Immature natural killer cell (primary cell): ENCODE data around the gene ARL2. TPM values are rescaled to one million over a fixed set of nuclear protein-coding genes. Genes with fewer than 3 reads are reported as not detected.
"Not testable (repeated sequence)": the region's sequence is repeated elsewhere in the genome, so short reads cannot be mapped to it uniquely, and the experiment has no call there.

Experiments
- DNase-seq, 3 donors: peaks; one replicate each; pipeline ENCODE4 v3.0.0; 2022; ENCODE audit warnings: mixed read lengths in 1 of 3
- H3K27ac Mint-ChIP-seq, 6 donors: one replicate each; pipeline ENCODE4 v1.8.0; 2020; ENCODE audit warnings: mixed read lengths in 6 of 6, mild to moderate bottlenecking in 5 of 6, inconsistent platforms in 4 of 6, moderate library complexity in 3 of 6
- H3K27me3 Mint-ChIP-seq, 3 donors: one replicate each; pipeline ENCODE4 v1.8.0; 2020 to 2021; ENCODE audit warnings: low read depth in 3 of 3, mild to moderate bottlenecking in 3 of 3, mixed read lengths in 3 of 3, moderate library complexity in 3 of 3, inconsistent platforms in 1 of 3
- H3K36me3 Mint-ChIP-seq, 3 donors: one replicate each; pipeline ENCODE4 v1.8.0; 2020; ENCODE audit warnings: mixed read lengths in 3 of 3, inconsistent platforms in 2 of 3, mild to moderate bottlenecking in 2 of 3
- H3K4me1 Mint-ChIP-seq, 2 donors: one replicate each; pipeline ENCODE4 v1.8.0; 2020; ENCODE audit warnings: inconsistent platforms in 2 of 2, mild to moderate bottlenecking in 2 of 2, mixed read lengths in 2 of 2, moderate library complexity in 1 of 2
- H3K4me3 Mint-ChIP-seq, 5 donors: one replicate each; pipeline ENCODE4 v1.8.0; 2020; ENCODE audit warnings: mild to moderate bottlenecking in 5 of 5, mixed read lengths in 5 of 5, inconsistent platforms in 3 of 5, moderate library complexity in 3 of 5
- H3K9me3 Mint-ChIP-seq, 6 donors: one replicate each; pipeline ENCODE4 v1.8.0; 2020; ENCODE audit warnings: mild to moderate bottlenecking in 6 of 6, mixed read lengths in 6 of 6, inconsistent platforms in 4 of 6, moderate library complexity in 3 of 6
- polyA plus RNA-seq, 3 donors: library from polyadenylated mRNA; unstranded; fragments of 300-500 nt; fragmentation: Illumina TruSeq; gene quantifications; one replicate each; pipeline ENCODE4 v1.2.3, GENCODE V29; 2021

Gene ARL2
- polyA plus RNA-seq, 3 donors from 2014 or later, result 79.1 to 101 (median 80.1) TPM

DNA sequence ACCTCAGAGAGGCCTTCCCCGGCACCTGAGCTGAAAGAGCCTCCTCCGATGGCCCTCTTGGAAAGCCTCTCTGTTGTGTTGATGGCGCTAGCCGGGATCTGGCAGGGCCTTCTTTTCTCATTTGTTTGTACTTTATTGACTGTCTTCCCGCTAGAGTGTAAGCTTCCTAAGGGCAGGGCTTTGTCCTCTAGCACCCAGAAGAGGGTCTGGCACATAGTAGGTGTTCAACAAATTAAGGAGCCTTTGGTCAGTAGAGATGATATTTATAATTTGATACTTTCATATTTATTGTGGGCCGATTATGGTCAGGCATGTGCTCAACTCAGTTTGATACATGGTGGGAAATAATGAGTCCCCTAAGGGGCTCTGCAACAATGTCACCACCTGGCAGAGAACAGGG, 4.0 kb downstream of the ARL2 start:
- no peaks in the 10 kb centered on the region for H3K9me3 Mint-ChIP-seq
- H3K4me1 Mint-ChIP-seq, result peaks cover 23 to 24% of the 10 kb centered on the region in 2 donors
- H3K27me3 Mint-ChIP-seq, result peaks cover 2 to 7% (median 4%) of the 10 kb centered on the region in 3 donors
- no peak overlapping the region for H3K4me3 Mint-ChIP-seq
- H3K36me3 Mint-ChIP-seq, result peaks cover 3 to 10% (median 10%) of the 10 kb centered on the region in 3 donors
- no peak for DNase-seq
- H3K27ac Mint-ChIP-seq, result no peak overlapping the region

DNA sequence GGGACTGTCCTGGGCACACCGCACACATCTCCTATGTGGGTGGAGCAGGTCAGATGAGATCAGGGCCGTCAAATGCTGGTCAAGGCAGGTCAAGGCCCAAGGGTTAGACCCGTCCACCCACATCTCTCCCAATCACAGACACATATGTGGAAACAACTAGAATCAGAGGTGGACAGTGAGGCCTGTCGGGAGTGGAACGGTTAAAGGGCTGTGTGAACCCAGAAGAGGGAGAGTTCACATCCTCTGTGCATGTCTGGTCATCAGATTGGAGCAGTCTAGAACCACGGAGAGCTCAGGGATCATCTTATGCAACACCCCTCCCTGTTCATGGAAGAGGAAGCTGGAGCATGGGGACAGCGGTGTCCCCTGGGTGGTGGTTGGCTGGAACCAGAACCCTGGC, 5.9 kb downstream of the ARL2 start:
- Mint-ChIP-seq H3K36me3 (peaks cover 3 to 10% (median 10%) of the 10 kb centered on the region in 3 donors), H3K9me3 (no peaks in the 10 kb centered on the region), H3K27ac (no peak overlapping the region), H3K27me3 (peaks cover 1 to 4% (median 1%) of the 10 kb centered on the region in 3 donors), H3K4me3 (no peak overlapping the region), H3K4me1 (peaks cover 13 to 17% of the 10 kb centered on the region in 2 donors)
- DNase-seq, result no peak

DNA sequence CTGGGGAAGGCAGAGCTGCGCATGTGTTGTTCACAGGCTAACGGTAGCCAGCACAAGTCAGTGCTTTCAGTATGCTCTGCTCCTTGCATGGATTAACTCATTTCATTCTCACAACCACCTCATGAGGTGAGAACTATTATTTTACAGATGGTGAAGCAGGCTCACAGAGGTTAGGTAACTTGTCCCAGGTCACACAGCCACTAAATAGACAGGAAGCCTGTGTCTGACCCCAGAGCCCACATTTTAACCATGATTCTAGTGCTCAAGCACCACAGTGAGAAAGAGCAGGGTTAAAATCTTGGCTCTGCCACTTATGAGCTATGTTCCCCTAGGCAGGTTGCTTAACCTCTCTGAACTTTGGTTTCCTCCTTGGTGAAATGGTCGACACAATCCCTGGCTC, 7.0 kb downstream of the ARL2 start:
- Mint-ChIP-seq H3K27ac (no peak overlapping the region), H3K4me1 (peaks cover 11 to 12% of the 10 kb centered on the region in 2 donors), H3K9me3 (no peaks in the 10 kb centered on the region), H3K4me3 (no peak overlapping the region), H3K36me3 (peaks cover 3 to 10% (median 10%) of the 10 kb centered on the region in 3 donors), H3K27me3 (peaks cover 0 to 4% (median 1%) of the 10 kb centered on the region in 3 donors)
- no peak for DNase-seq

DNA sequence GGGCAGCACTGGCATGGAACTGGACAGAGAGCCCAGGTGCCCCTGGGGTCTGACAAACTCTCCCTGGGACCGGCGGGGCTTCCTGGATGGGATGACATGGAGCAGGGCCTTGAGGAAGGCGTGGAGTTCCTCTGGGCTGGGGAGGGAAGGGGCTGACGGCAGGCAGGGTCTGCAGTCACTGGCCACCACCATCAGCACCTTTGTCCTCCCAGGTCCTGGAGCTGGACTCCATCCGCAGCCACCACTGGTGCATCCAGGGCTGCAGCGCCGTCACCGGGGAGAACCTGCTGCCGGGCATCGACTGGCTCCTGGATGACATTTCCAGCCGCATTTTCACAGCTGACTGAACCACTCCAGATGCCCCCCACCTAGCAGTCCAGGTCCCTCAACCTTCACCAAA, 7.5 kb downstream of the ARL2 start:
- H3K4me1 Mint-ChIP-seq, result peaks cover 6 to 8% of the 10 kb centered on the region in 2 donors
- no peak overlapping the region for H3K4me3 Mint-ChIP-seq
- H3K27me3 Mint-ChIP-seq, result peaks cover 0 to 4% (median 1%) of the 10 kb centered on the region in 3 donors
- no peak for DNase-seq
- no peak overlapping the region for H3K27ac Mint-ChIP-seq
- no peaks in the 10 kb centered on the region for H3K9me3 Mint-ChIP-seq
- H3K36me3 Mint-ChIP-seq, result peaks cover 3 to 10% (median 9%) of the 10 kb centered on the region in 3 donors

DNA sequence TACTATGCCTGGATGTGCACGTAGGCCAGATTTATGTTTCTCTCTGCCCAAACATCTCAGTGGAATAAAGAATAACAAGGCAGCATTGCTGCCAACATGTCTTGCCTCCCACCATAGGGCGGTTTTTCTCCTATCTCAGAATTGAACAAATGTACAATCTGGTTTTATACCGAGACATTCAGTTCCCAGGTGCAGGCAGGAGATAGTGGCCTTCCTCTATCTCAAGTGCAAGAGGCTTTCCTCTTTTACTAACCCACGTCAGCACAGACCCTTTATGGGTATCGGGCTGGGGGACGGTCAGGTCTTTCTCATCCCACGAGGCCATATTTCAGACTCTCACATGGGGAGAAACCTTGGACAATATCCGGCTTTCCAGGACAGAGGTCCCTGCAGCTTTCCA, 9.5 kb downstream of the ARL2 start:
- H3K27ac Mint-ChIP-seq, result peak overlapping the region in 3 of 6 donors; percentile 8 to 21 (median 14)
- H3K4me3 Mint-ChIP-seq, result not testable (repeated sequence)

DNA sequence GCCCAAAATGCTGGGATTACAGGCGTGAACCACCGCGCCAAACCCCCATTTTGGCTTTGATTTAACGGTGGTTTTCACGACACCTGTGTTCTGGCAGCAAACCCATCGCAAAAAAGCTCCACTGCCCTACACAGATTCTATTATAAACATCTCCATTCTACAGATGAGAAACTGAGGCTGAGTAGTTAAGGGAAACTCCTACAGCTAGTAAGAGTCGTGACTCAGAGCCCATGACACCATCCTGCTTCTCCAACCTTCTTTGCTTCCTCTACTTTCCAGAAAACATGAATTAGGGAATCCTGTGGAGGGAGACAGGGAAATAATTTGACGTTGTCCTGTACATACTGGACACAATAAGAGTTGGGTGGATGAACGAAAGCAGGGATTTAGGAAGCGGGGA, 12.8 kb downstream of the ARL2 start:
- Mint-ChIP-seq H3K4me1 (peaks cover 18 to 26% of the 10 kb centered on the region in 2 donors), H3K27me3 (peaks cover 0 to 4% (median 2%) of the 10 kb centered on the region in 3 donors), H3K9me3 (no peaks in the 10 kb centered on the region), H3K4me3 (peak overlapping the region; percentile 70 to 92 (median 86)), H3K36me3 (peaks cover 0 to 5% (median 4%) of the 10 kb centered on the region in 3 donors), H3K27ac (peak overlapping the region; percentile 75 to 93 (median 92))
- DNase-seq, result no peak

More for the DNA sequence above, 9.5 kb downstream of the ARL2 start:
- peaks cover 18 to 19% of the 10 kb centered on the region in 2 donors for H3K4me1 Mint-ChIP-seq
- H3K9me3 Mint-ChIP-seq, H3K36me3 Mint-ChIP-seq, DNase-seq, H3K27me3 Mint-ChIP-seq: not testable (repeated sequence)

DNA sequence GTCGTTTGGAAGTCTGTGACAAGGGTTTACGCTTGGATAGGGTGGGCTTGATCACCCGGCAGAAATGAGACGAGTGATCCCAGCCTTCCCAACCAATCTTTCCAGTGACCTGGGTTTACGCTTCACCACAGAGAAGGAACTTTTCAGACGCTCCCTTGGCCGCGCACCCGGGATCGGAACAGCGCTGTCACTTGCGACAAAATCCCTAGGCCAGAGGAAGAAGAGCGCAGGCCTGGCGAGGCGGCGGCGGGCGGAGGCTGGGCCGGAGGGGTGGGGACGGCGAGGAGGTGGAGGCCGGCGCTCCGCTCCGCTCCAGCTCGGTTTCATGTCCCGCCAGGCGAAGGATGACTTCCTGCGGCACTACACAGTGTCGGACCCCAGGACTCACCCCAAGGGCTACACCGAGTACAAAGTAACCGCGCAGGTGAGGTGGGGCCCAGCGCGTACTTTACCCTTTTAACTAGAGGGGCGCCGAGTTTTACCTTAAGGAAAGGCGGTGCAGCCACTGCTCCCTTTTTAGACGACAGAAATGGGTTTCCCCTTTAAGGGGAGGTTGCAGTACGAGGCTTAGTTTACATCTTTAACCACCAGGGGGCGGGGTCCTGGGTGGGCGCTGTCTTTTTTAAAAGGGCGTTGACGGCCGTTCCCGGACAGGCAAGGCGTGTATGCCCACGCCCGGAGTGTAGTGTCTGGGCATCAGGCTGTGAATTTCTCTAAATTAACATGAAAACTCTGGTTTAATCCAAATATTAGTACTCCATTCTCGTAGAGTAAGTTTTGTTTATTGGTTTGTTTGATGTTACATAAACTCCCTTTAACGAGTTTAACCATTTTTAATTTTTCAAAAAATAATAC, 13.5 kb downstream of the ARL2 start, which contains the start of gene SNX15:
Gene SNX15, plus strand, starts transcription at position 227 of the 855 bp plus-strand sequence. Its CDS starts 99 bp downstream, at position 326.
- no peaks in the 10 kb centered on the region for H3K36me3 Mint-ChIP-seq

DNA sequence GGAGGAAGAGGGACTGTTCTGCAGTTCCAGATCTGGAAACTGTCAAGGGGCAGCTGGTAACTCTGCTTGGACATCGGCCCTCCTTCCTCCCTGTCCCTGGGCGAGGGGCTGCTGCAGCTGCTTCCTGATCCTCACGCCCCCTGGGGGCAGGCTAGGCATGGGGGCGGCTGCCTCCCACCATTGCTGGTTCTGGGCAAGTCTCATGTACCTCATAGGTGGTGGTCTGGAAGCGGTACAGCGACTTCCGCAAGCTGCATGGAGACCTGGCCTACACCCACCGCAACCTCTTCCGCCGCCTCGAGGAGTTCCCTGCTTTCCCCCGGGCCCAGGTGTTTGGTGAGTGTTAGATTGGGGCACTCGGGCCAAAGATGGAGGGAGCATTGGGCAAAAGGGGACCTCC, 18.3 kb downstream of the ARL2 start:
- H3K4me3 Mint-ChIP-seq, result no peak overlapping the region
- peaks cover 0 to 3% (median 0%) of the 10 kb centered on the region in 3 donors for H3K27me3 Mint-ChIP-seq
- peaks cover 0 to 4% (median 3%) of the 10 kb centered on the region in 3 donors for H3K36me3 Mint-ChIP-seq
- no peak overlapping the region for H3K27ac Mint-ChIP-seq
- no peak for DNase-seq
- H3K4me1 Mint-ChIP-seq, result peaks cover 10 to 21% of the 10 kb centered on the region in 2 donors
- H3K9me3 Mint-ChIP-seq, result no peaks in the 10 kb centered on the region

More for the DNA sequence above, 13.5 kb downstream of the ARL2 start, which contains the start of gene SNX15:
- H3K27ac Mint-ChIP-seq, result peak within 1 kb of the TSS; percentile 75 to 93 (median 92)
- peak within 1 kb of the TSS; percentile 70 to 92 (median 86) for H3K4me3 Mint-ChIP-seq
- H3K4me1 Mint-ChIP-seq, result peaks cover 18 to 26% of the 10 kb centered on the region in 2 donors
- peaks cover 0 to 4% (median 0%) of the 10 kb centered on the region in 3 donors for H3K27me3 Mint-ChIP-seq
- peak; percentile 92 to 94 (median 93) for DNase-seq
- H3K9me3 Mint-ChIP-seq, result no peaks in the 10 kb centered on the region

DNA sequence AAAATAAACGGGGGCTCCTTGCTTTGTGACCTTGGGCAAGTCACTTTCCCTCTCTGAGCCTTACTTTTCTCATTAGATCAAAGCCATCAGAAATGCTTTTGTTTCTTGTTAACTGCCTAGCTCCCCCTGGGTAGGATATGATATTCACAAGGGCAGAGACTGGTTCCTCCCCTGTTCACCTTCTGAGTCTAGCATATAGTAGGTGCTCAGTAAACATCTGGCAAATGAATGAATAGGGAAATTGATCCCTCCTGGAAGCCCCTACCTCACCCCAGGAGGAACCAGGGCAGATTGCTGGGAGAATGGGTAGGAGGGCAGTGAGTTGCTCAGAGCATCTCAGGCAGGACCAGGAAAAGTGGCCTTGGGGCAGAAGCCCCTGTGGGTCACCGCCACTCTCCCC, 20.5 kb downstream of the ARL2 start:
- Mint-ChIP-seq H3K9me3 (no peaks in the 10 kb centered on the region), H3K27ac (no peak overlapping the region)
- DNase-seq, result no peak

DNA sequence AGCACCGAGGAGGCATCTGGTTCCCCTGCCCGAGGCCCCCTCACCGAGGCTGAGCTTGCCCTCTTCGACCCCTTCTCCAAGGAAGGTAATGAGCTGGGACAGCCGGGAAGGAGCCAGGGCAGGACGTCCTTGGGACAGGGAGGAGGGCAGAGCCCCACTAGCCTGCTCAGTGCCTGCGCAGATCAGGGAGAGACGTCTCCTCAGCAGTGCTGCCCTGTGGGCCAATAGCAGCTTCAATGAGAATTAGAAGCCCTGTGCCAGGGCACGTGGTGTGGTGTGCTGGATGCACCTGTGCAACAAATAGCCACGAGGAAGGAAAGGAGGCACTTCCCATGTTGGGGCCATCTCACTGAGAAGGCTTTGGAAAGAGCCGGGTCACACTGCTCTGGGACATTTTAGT, 21.6 kb downstream of the ARL2 start:
- H3K4me3 Mint-ChIP-seq, result no peak overlapping the region
- H3K27me3 Mint-ChIP-seq, result peaks cover 0 to 5% (median 1%) of the 10 kb centered on the region in 3 donors
- peaks cover 1 to 3% of the 10 kb centered on the region in 2 donors for H3K4me1 Mint-ChIP-seq
- no peaks in the 10 kb centered on the region for H3K9me3 Mint-ChIP-seq
- no peak overlapping the region for H3K27ac Mint-ChIP-seq
- H3K36me3 Mint-ChIP-seq, result peaks cover 0 to 10% (median 3%) of the 10 kb centered on the region in 3 donors
- DNase-seq, result no peak

More for the DNA sequence above, 20.5 kb downstream of the ARL2 start:
- H3K36me3 Mint-ChIP-seq, result peaks cover 0 to 10% (median 3%) of the 10 kb centered on the region in 3 donors
- no peak overlapping the region for H3K4me3 Mint-ChIP-seq
- H3K4me1 Mint-ChIP-seq, result no peaks in the 10 kb centered on the region
- peaks cover 0 to 2% (median 0%) of the 10 kb centered on the region in 3 donors for H3K27me3 Mint-ChIP-seq

DNA sequence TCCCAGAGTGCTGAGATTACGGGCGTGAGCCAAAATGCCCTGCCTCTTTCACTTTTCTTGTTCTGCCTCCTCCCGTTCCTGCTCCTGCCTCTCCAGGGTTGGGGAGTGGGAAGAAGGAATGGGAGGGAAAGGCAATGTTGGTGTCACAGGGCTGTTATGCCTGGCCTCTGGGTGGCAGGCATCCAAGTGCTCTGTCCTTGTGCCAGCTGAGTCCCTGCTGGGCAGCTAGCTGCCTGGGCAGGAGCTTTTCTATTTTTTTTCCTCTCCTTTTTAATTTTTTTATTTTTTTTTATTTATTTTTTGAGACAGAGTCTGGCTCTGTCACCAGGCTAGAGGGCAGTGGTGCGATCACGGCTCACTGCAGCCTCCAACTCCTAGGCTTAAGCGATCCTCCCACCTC, 23.0 kb downstream of the ARL2 start:
- Mint-ChIP-seq H3K4me3 (no peak overlapping the region), H3K4me1 (peaks cover 7 to 10% of the 10 kb centered on the region in 2 donors), H3K9me3 (no peaks in the 10 kb centered on the region), H3K27me3 (peaks cover 0 to 5% (median 1%) of the 10 kb centered on the region in 3 donors), H3K36me3 (peaks cover 0 to 10% (median 3%) of the 10 kb centered on the region in 3 donors), H3K27ac (no peak overlapping the region)
- no peak for DNase-seq

DNA sequence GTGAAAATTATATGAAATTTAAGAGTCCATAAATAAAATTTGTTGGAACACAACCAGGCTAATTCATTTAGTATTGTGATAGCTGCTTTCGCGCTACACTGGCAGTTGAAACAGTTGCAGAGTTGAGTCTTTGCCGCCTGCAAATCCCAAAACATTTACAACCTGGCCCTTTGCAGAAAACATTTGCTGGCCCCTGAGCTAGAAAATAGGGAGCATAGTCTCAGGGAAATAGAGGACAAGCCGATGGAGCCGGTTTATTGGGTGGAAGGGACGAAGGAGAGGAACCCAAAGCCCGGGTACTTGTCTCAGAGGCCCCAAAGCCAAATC, 26.5 kb downstream of the ARL2 start:
- Mint-ChIP-seq H3K36me3 (peaks cover 0 to 5% (median 4%) of the 10 kb centered on the region in 3 donors), H3K4me3 (peak overlapping the region; percentile 90 to 95 (median 92)), H3K9me3 (no peaks in the 10 kb centered on the region), H3K27ac (peak overlapping the region; percentile 67 to 93 (median 89)), H3K4me1 (peaks cover 13 to 16% of the 10 kb centered on the region in 2 donors), H3K27me3 (peaks cover 0 to 7% (median 1%) of the 10 kb centered on the region in 3 donors)
- no peak for DNase-seq

DNA sequence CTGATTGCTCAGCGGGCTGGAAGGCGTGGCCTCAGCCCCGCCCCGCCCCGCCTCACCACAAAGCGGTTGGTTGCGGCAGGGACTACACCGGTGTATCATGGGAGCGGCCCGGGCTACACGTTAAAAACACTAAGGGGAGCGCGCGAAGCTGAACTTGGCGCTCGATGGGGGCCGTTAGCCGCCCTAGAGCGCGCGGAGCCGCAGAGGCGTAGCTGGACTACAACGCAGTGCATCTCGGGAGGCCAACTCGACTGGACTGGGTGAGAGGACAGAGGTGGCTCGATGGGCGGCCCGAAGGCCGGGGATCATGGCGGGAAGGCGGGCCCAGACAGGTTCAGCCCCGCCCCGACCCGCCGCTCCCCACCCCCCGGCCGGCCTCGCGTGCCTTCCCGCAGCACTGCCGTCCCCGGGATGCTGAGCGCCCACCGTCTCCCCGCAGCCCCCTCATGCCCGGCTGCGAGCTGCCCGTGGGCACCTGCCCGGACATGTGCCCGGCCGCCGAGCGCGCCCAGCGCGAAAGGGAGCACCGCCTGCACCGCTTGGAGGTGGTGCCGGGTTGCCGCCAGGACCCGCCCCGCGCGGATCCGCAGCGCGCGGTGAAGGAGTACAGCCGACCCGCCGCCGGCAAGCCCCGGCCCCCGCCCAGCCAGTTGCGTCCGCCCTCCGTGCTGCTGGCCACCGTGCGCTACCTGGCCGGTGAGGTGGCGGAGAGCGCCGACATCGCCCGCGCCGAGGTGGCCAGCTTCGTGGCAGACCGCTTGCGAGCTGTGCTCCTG, 27.1 kb downstream of the ARL2 start, which contains the start of gene SAC3D1:
Gene SAC3D1, plus strand, starts transcription at position 364 of the 776 bp plus-strand sequence. Its CDS starts 83 bp downstream, at position 447.
- no peaks in the 10 kb centered on the region for H3K9me3 Mint-ChIP-seq
- peak; percentile 83 to 87 (median 87) for DNase-seq
- peak within 1 kb of the TSS; percentile 67 to 93 (median 89) for H3K27ac Mint-ChIP-seq
- peak within 1 kb of the TSS; percentile 90 to 95 (median 92) for H3K4me3 Mint-ChIP-seq
- H3K4me1 Mint-ChIP-seq, result peaks cover 14 to 16% of the 10 kb centered on the region in 2 donors
- peaks cover 0 to 5% (median 4%) of the 10 kb centered on the region in 3 donors for H3K36me3 Mint-ChIP-seq
- H3K27me3 Mint-ChIP-seq, result peaks cover 0 to 7% (median 1%) of the 10 kb centered on the region in 3 donors
